Measurements from ENCODE around the gene PPP1R7. TPM values are rescaled to one million over a fixed set of nuclear protein-coding genes. Genes with fewer than 3 reads are reported as not detected.

Gene PPP1R7
- total RNA-seq, 4 donors from 2014 or later: 69.1 to 87.2 (median 73.7) TPM

GRCh38 chr2:241228860-241229516, 78.7 kb downstream of the PPP1R7 start:
- H3K27ac ChIP-seq (replicated peaks in 1 of 4): no peak overlapping the region
- H3K27me3 ChIP-seq: no peaks in the 10 kb centered on the region
- no peak overlapping the region for H3K4me3 ChIP-seq
- TF ChIP-seq EP300 (IDR thresholded peaks at IDR 0.05): no peak
- TF ChIP-seq POLR2A (IDR thresholded peaks at IDR 0.05; ENCODE audit: low read depth): no peak
- no peak for TF ChIP-seq POLR2AphosphoS5 (IDR thresholded peaks at IDR 0.05)
- 75% methylated on average over 16 of the region's 20 CpGs for WGBS
- peaks cover 73 to 89% (median 86%) of the 10 kb centered on the region in 4 donors for H3K36me3 ChIP-seq
- intact Hi-C loops (cut with DNase I): no loop called here
- peaks cover 9 to 20% (median 12%) of the 10 kb centered on the region in 4 donors for H3K4me1 ChIP-seq
- DNase-seq (ENCODE audit: extremely low spot score): no peak
- no peaks in the 10 kb centered on the region for H3K9me3 ChIP-seq

GRCh38 chr2:241229563-241230401, 79.5 kb downstream of the PPP1R7 start:
- Histone ChIP-seq H3K36me3 (peaks cover 81 to 97% (median 94%) of the 10 kb centered on the region in 4 donors), H3K9me3 (no peaks in the 10 kb centered on the region), H3K4me1 (peaks cover 1 to 12% (median 6%) of the 10 kb centered on the region in 4 donors), H3K4me3 (no peak overlapping the region), H3K27ac (replicated peaks in 1 of 4) (no peak overlapping the region), H3K27me3 (no peaks in the 10 kb centered on the region)
- intact Hi-C loops (cut with DNase I): no loop called here
- TF ChIP-seq POLR2A (IDR thresholded peaks at IDR 0.05; ENCODE audit: low read depth): no peak
- no peak for TF ChIP-seq POLR2AphosphoS5 (IDR thresholded peaks at IDR 0.05)
- TF ChIP-seq CTCF (IDR thresholded peaks at IDR 0.05): no peak
- no peak for TF ChIP-seq EP300 (IDR thresholded peaks at IDR 0.05)
- WGBS: 85% methylated on average over 13 of the region's 29 CpGs
- no peak for DNase-seq (ENCODE audit: extremely low spot score)

DNA sequence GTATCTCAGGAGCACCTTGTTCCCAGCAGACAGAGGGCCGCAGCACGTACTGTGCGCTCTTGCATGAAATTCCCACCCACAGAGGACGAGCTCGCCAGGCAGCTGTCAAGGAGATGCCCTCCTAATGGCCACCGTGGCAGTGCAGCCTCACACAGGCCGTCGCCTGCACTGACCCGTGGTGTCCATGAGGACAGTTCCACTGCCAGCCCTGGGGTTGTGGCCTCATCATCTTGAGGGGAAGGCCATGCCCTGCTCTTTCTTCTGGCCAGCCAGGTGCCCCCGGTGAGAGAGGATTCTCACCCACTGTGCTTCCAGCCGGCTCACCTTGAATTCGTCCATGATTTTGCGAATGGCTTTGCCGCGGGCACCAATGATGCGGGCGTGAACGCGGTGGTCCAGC, 80.2 kb downstream of the PPP1R7 start:
- 95% methylated on average over 14 of the region's 19 CpGs for WGBS
- H3K27ac ChIP-seq (replicated peaks in 1 of 4): no peak overlapping the region
- H3K27me3 ChIP-seq: no peaks in the 10 kb centered on the region
- no peaks in the 10 kb centered on the region for H3K9me3 ChIP-seq
- TF ChIP-seq POLR2AphosphoS5 (IDR thresholded peaks at IDR 0.05) (no peak), EP300 (IDR thresholded peaks at IDR 0.05) (no peak), CTCF (IDR thresholded peaks at IDR 0.05) (no peak), POLR2A (IDR thresholded peaks at IDR 0.05; ENCODE audit: low read depth) (no peak)
- DNase-seq (ENCODE audit: extremely low spot score): no peak
- peaks cover 87 to 100% (median 98%) of the 10 kb centered on the region in 4 donors for H3K36me3 ChIP-seq
- H3K4me1 ChIP-seq: peaks cover 0 to 10% (median 6%) of the 10 kb centered on the region in 4 donors
- intact Hi-C loops (cut with DNase I): no loop called here
- no peak overlapping the region for H3K4me3 ChIP-seq

- TF ChIP-seq EP300 (IDR thresholded peaks at IDR 0.05) (no peak), CTCF (IDR thresholded peaks at IDR 0.05) (no peak), POLR2A (IDR thresholded peaks at IDR 0.05; ENCODE audit: low read depth) (no peak), POLR2AphosphoS5 (IDR thresholded peaks at IDR 0.05) (no peak)
- no peaks in the 10 kb centered on the region for H3K9me3 ChIP-seq
- no peak overlapping the region for H3K27ac ChIP-seq (replicated peaks in 1 of 4)
- no peak for DNase-seq (ENCODE audit: extremely low spot score)
- no peaks in the 10 kb centered on the region for H3K27me3 ChIP-seq
- intact Hi-C loops (cut with DNase I): no loop called here
- peaks cover 97 to 100% (median 100%) of the 10 kb centered on the region in 4 donors for H3K36me3 ChIP-seq
- H3K4me1 ChIP-seq: peaks cover 0 to 10% (median 6%) of the 10 kb centered on the region in 4 donors
- WGBS: 82% methylated on average over 11 of the region's 13 CpGs
- no peak overlapping the region for H3K4me3 ChIP-seq
Observed at GRCh38 chr2:241232736-241233575, 82.7 kb downstream of the PPP1R7 start.

Small RNAs within 50 kb of the gene (small RNA-seq; reads per million reads assigned to genes)
- gene AC005237.2: 0 reads per million in 3 donors

Other genes starting within 250 kb of the PPP1R7 start
- gene CROCC2, start 244.1 kb upstream of the PPP1R7 start, total RNA-seq: not detected
- 10 to 100 TPM in 2 of 4 donors, 1 to 10 TPM in 2; 7.3 to 14.1 (median 11.6) TPM for gene SNED1, start 151.8 kb upstream of the PPP1R7 start, total RNA-seq
- gene MTERF4, start 48.2 kb upstream of the PPP1R7 start, total RNA-seq: 10 to 100 TPM; 19.5 to 26.6 (median 24.5) TPM
- 1 to 10 TPM; 1.5 to 3.3 (median 2.2) TPM for gene PASK, start 995 bp upstream of the PPP1R7 start, total RNA-seq
- 1 to 10 TPM in 1 of 4 donors, under 1 TPM in 2, not detected in 1; 0.32 to 1.3 (median 0.42) TPM for gene ANO7, start 38.2 kb downstream of the PPP1R7 start, total RNA-seq
- 100 to 1,000 TPM; 263 to 479 (median 304) TPM for gene HDLBP, start 165.2 kb downstream of the PPP1R7 start, total RNA-seq
- 100 to 1,000 TPM; 272 to 335 (median 284) TPM for gene SEPTIN2, start 165.5 kb downstream of the PPP1R7 start, total RNA-seq
- 10 to 100 TPM; 26.8 to 37.9 (median 30.2) TPM for gene FARP2, start 205.8 kb downstream of the PPP1R7 start, total RNA-seq

Measured in esophagus muscularis mucosa (tissue), 4 donors.